ENCODE measurements around the gene STOX1. TPM values are rescaled to one million over a fixed set of nuclear protein-coding genes. Genes with fewer than 3 reads are reported as not detected.

Gene STOX1
- total and polyA plus RNA-seq, 2 of the 13 experiments (the other 11 are each of a cell fraction or from before 2014, with no cell fraction given) = 2.5 to 6.0 TPM

DNA sequence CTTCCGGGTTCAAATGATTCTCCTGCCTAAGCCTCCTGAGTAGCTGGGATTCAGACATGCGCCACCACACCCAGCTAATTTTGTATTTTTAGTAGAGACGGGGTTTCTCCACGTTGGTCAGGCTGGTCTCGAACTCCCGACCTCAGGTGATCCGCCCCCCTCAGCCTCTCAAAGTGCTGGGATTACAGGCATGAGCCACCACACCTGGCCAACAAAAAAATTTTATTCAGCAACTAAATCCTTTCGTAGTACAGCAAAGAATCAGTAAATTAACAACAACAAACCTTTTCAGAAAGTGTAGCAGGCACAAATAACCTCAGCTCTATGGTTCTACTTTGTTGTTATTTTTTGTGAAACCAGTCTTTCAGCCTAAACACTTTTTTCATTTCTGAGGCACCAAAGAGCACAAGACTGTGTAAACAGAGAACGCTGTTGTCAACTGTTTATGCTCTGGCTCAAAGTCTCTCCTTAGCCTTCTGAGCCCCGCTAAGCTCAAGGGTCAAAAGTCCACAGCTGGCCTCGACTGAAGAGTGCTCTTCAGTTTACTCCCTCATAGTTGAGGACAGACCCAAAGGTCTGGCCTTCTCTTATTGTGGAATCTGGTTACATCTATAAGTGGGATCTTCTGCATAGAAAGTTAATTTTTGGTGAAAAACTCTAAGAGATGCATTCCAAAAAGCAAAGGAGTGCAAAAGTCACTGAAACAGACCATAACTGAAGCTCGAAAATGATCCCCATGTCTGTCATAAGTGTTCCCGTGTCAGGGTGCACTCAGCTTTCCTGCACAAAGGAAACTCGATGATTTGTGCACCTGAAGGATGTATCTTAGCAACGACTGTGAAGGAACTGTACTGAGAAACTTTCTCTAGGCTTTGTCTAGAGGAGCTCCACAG, 49.2 kb downstream of the STOX1 start (continued):
- TF ChIP-seq, protein P1, sequence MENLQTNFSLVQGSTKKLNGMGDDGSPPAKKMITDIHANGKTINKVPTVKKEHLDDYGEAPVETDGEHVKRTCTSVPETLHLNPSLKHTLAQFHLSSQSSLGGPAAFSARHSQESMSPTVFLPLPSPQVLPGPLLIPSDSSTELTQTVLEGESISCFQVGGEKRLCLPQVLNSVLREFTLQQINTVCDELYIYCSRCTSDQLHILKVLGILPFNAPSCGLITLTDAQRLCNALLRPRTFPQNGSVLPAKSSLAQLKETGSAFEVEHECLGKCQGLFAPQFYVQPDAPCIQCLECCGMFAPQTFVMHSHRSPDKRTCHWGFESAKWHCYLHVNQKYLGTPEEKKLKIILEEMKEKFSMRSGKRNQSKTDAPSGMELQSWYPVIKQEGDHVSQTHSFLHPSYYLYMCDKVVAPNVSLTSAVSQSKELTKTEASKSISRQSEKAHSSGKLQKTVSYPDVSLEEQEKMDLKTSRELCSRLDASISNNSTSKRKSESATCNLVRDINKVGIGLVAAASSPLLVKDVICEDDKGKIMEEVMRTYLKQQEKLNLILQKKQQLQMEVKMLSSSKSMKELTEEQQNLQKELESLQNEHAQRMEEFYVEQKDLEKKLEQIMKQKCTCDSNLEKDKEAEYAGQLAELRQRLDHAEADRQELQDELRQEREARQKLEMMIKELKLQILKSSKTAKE (CRISPR knock-in tag; IDR thresholded peaks at IDR 0.05; ENCODE audit: borderline replicate concordance) = no peak; the same call in 1 of the 2 replicates
- TF ChIP-seq RFXAP (CRISPR knock-in tag; IDR thresholded peaks at IDR 0.05; ENCODE audit: borderline replicate concordance) (0 out of 2 replicates have a peak, but pooled peaks have one; percentile 37), ELF3 (CRISPR knock-in tag; IDR thresholded peaks at IDR 0.05) (peak; percentile 52; the same call in 1 of the 2 replicates), ZNF558 (CRISPR knock-in tag; IDR thresholded peaks at IDR 0.05; ENCODE audit: borderline replicate concordance) (no peak), ZNF775 (CRISPR knock-in tag; IDR thresholded peaks at IDR 0.05; ENCODE audit: borderline replicate concordance) (no peak), ZNF598 (CRISPR knock-in tag; IDR thresholded peaks at IDR 0.05; ENCODE audit: borderline replicate concordance) (no peak), ZNF367 (CRISPR knock-in tag; IDR thresholded peaks at IDR 0.05; ENCODE audit: borderline replicate concordance) (no peak), ZNF329 (CRISPR knock-in tag; IDR thresholded peaks at IDR 0.05; ENCODE audit: low read depth) (no peak), FOXK1 (CRISPR knock-in tag; IDR thresholded peaks at IDR 0.05; ENCODE audit: borderline replicate concordance, low read depth) (peak; percentile 91), JDP2 (CRISPR knock-in tag; IDR thresholded peaks at IDR 0.05; ENCODE audit: borderline replicate concordance) (no peak), ZNF235 (CRISPR knock-in tag; IDR thresholded peaks at IDR 0.05; ENCODE audit: borderline replicate concordance) (no peak), ZSCAN9 (CRISPR knock-in tag; IDR thresholded peaks at IDR 0.05; ENCODE audit: borderline replicate concordance) (peak; percentile 84; the same call in 1 of the 2 replicates), NR3C1 (CRISPR knock-in tag; IDR thresholded peaks at IDR 0.05) (no peak), ZFP1 (CRISPR knock-in tag; IDR thresholded peaks at IDR 0.05) (peak; percentile 68; the same call in 1 of the 2 replicates), ZNF337 (CRISPR knock-in tag; IDR thresholded peaks at IDR 0.05; ENCODE audit: borderline replicate concordance, low read depth) (no peak), ZIK1 (CRISPR knock-in tag; IDR thresholded peaks at IDR 0.05; ENCODE audit: borderline replicate concordance, low read depth) (no peak), SYNCRIP (IDR thresholded peaks at IDR 0.05; ENCODE audit: insufficient read depth, low read depth, low read length) (no peak), POLR2A (IDR thresholded peaks at IDR 0.05; ENCODE audit: insufficient read depth in 1 of 2, low read depth in 2 of 2, low read length in 2 of 2) (peak in 1 of 2 experiments; percentile 49; a peak in 1 of 4 replicates)
- TF ChIP-seq, protein P2, sequence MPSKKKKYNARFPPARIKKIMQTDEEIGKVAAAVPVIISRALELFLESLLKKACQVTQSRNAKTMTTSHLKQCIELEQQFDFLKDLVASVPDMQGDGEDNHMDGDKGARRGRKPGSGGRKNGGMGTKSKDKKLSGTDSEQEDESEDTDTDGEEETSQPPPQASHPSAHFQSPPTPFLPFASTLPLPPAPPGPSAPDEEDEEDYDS (CRISPR knock-in tag; IDR thresholded peaks at IDR 0.05) = peak; percentile 72
- TF ChIP-seq, protein P3, sequence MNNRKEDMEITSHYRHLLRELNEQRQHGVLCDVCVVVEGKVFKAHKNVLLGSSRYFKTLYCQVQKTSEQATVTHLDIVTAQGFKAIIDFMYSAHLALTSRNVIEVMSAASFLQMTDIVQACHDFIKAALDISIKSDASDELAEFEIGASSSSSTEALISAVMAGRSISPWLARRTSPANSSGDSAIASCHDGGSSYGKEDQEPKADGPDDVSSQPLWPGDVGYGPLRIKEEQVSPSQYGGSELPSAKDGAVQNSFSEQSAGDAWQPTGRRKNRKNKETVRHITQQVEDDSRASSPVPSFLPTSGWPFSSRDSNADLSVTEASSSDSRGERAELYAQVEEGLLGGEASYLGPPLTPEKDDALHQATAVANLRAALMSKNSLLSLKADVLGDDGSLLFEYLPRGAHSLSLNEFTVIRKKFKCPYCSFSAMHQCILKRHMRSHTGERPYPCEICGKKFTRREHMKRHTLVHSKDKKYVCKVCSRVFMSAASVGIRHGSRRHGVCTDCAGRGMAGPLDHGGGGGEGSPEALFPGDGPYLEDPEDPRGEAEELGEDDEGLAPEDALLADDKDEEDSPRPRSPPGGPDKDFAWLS (CRISPR knock-in tag; IDR thresholded peaks at IDR 0.05; ENCODE audit: borderline replicate concordance) = no peak
- TF ChIP-seq, protein P4, sequence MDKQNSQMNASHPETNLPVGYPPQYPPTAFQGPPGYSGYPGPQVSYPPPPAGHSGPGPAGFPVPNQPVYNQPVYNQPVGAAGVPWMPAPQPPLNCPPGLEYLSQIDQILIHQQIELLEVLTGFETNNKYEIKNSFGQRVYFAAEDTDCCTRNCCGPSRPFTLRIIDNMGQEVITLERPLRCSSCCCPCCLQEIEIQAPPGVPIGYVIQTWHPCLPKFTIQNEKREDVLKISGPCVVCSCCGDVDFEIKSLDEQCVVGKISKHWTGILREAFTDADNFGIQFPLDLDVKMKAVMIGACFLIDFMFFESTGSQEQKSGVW (CRISPR knock-in tag; IDR thresholded peaks at IDR 0.05; ENCODE audit: borderline replicate concordance) = no peak
- TF ChIP-seq, protein P5, sequence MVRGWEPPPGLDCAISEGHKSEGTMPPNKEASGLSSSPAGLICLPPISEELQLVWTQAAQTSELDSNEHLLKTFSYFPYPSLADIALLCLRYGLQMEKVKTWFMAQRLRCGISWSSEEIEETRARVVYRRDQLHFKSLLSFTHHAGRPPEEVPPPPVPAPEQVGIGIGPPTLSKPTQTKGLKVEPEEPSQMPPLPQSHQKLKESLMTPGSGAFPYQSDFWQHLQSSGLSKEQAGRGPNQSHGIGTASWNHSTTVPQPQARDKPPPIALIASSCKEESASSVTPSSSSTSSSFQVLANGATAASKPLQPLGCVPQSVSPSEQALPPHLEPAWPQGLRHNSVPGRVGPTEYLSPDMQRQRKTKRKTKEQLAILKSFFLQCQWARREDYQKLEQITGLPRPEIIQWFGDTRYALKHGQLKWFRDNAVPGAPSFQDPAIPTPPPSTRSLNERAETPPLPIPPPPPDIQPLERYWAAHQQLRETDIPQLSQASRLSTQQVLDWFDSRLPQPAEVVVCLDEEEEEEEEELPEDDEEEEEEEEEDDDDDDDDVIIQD (CRISPR knock-in tag; IDR thresholded peaks at IDR 0.05; ENCODE audit: low read depth) = peak; percentile 84
